B cell (primary cell): Measurements from ENCODE around the gene PARP12. TPM values are rescaled to one million over a fixed set of nuclear protein-coding genes. Genes with fewer than 3 reads are reported as not detected.

Source experiments
- ATAC-seq: fragments of 200-7000 bp; cut with Tn5 transposase; one replicate; pipeline ENCODE4 v1.10.0; 2021; ENCODE audit warnings: low read depth, mild to moderate bottlenecking, moderate number of reproducible peaks, moderate library complexity
- CTCF ChIA-PET: fragments of 350-600 bp; sonication (Branson Sonifier 250); formaldehyde crosslinking; loops from one replicate; lab custom pipeline; 2021; ENCODE audit warnings: antibody characterized with exemption, inconsistent platforms; lab: Charles Lee
- POLR2A ChIA-PET: fragments of 350-600 bp; sonication (Branson Sonifier 250); formaldehyde crosslinking; loops from one replicate; lab custom pipeline; 2021; ENCODE audit warnings: antibody characterized with exemption; lab: Charles Lee
- DNase-seq: peaks from one replicate; pipeline ENCODE4 v3.0.0; 2013
- H2AFZ ChIP-seq: 2 replicates; pipeline ENCODE4 v1.6.1; 2012; ENCODE audit warnings: mild to moderate bottlenecking, low read depth, low read length; ENCODE audit not compliant: insufficient read depth, poor library complexity, severe bottlenecking
- H3K27ac ChIP-seq, 2 donors: 1 replicate in 1 of 2; 2 replicates in 1 of 2; pipeline ENCODE4 v1.5.1; 2012 to 2013; ENCODE audit warnings: low read length in 2 of 2, mild to moderate bottlenecking in 2 of 2, moderate library complexity in 1 of 2
- H3K27me3 ChIP-seq, 4 experiments: fragments of 200-600 bp in 1 of 4; sonication (generic) in 1 of 4; replicated peaks in 1 of 4; 1 replicate in 2 of 4; 2 replicates in 2 of 4; pipeline versions ENCODE4 v1.6.1 to v1.7.0; 2013 to 2016; ENCODE audit warnings: low read length in 3 of 4, mild to moderate bottlenecking in 2 of 4, mixed read lengths in 1 of 4, moderate library complexity in 1 of 4; ENCODE audit not compliant: insufficient read depth in 4 of 4, control insufficient read depth in 3 of 4; ENCODE audit errors: control extremely low read depth in 1 of 4
- H3K36me3 ChIP-seq, 2 experiments: replicated peaks in 1 of 2; 1 replicate in 1 of 2; 2 replicates in 1 of 2; pipeline versions ENCODE4 v1.6.1 to v1.7.1; 2013; ENCODE audit warnings: low read length in 1 of 2; ENCODE audit not compliant: insufficient read depth in 2 of 2, control insufficient read depth in 1 of 2; ENCODE audit errors: control extremely low read depth in 1 of 2, extremely low read depth in 1 of 2
- H3K4me1 ChIP-seq, 2 donors: fragments of 200-600 bp in 1 of 2; sonication (generic) in 1 of 2; 1 replicate in 1 of 2; 2 replicates in 1 of 2; pipeline versions ENCODE4 v1.5.1 to v1.6.1; 2013 to 2017; ENCODE audit warnings: low read length in 2 of 2; ENCODE audit not compliant: control insufficient read depth in 2 of 2, insufficient read depth in 2 of 2
- H3K4me2 ChIP-seq: replicated peaks from 2 replicates; pipeline ENCODE3; 2012; ENCODE audit warnings: mild to moderate bottlenecking, low read depth, low read length; ENCODE audit not compliant: poor library complexity, severe bottlenecking
- H3K4me3 ChIP-seq, 5 experiments: fragments of 200-600 bp in 1 of 5; sonication (generic) in 1 of 5; 1 replicate in 3 of 5; 2 replicates in 2 of 5; pipeline versions ENCODE4 v1.5.1 to v1.7.0; 2011 to 2016; ENCODE audit warnings: low read length in 4 of 5, mild to moderate bottlenecking in 4 of 5, low read depth in 2 of 5, control low read depth in 1 of 5, moderate library complexity in 1 of 5; ENCODE audit not compliant: insufficient read depth in 1 of 5; ENCODE audit errors: control extremely low read depth in 1 of 5, extremely low read depth in 1 of 5
- H3K79me2 ChIP-seq: fragments of 200-600 bp; sonication (generic); one replicate; pipeline ENCODE4 v1.6.0; 2016; ENCODE audit warnings: low read length; ENCODE audit not compliant: control insufficient read depth, insufficient read depth
- H3K9ac ChIP-seq: fragments of 200-600 bp; sonication (generic); 2 replicates; pipeline ENCODE4 v1.6.1; 2017; ENCODE audit warnings: mild to moderate bottlenecking, low read length, moderate library complexity
- H3K9me3 ChIP-seq, 3 donors: one replicate each; pipeline versions ENCODE4 v1.6.1 to v1.7.1; 2013; ENCODE audit warnings: low read length in 2 of 3; ENCODE audit not compliant: control insufficient read depth in 2 of 3, insufficient read depth in 1 of 3; ENCODE audit errors: control extremely low read depth in 1 of 3
- H4K20me1 ChIP-seq: 2 replicates; pipeline ENCODE4 v1.6.0; 2012; ENCODE audit warnings: mild to moderate bottlenecking, low read length; ENCODE audit not compliant: insufficient read depth, control insufficient read depth, poor library complexity, severe bottlenecking
- H3K27ac Mint-ChIP-seq: one replicate; pipeline ENCODE4 v1.8.0; 2021; ENCODE audit warnings: mixed read lengths
- H3K27me3 Mint-ChIP-seq: one replicate; pipeline ENCODE4 v1.8.0; 2021; ENCODE audit warnings: mixed read lengths
- H3K4me1 Mint-ChIP-seq: one replicate; pipeline ENCODE4 v1.8.0; 2021; ENCODE audit warnings: mixed read lengths
- H3K4me3 Mint-ChIP-seq: one replicate; pipeline ENCODE4 v1.8.0; 2021; ENCODE audit warnings: mixed read lengths
- H3K9me3 Mint-ChIP-seq: one replicate; pipeline ENCODE4 v1.8.0; 2022; ENCODE audit warnings: mixed read lengths; ENCODE audit not compliant: insufficient read depth
- CTCF ChIP-seq: fragments of 200-600 bp; IDR thresholded peaks from one replicate; pipeline ENCODE4 v1.8.0; 2022; ENCODE audit warnings: antibody characterized with exemption, mild to moderate bottlenecking
- EZH2 ChIP-seq: IDR thresholded peaks from 2 replicates; pipeline ENCODE4 v1.6.1; 2012; ENCODE audit warnings: borderline replicate concordance, low read depth, mild to moderate bottlenecking, moderate library complexity, low read length; ENCODE audit not compliant: insufficient read depth, poor library complexity, severe bottlenecking
- WGBS: methylation state at CpG from one replicate; pipeline ENCODE4 v1.1.5; 2013; ENCODE audit warnings: missing lambda C conversion rate; ENCODE audit not compliant: insufficient coverage; 5-methylcytosine and 5-hydroxymethylcytosine counted together
- intact Hi-C: fragments of 100-400 bp; cut with micrococcal nuclease; formaldehyde crosslinking; loops from one replicate; pipeline ENCODE4 v1.10.0; 2022
- polyA plus RNA-seq: library from polyadenylated mRNA; depleted of rRNA; stranded (reverse); fragments of >200 nt; gene quantifications from 2 replicates; pipeline ENCODE4 v1.2.3, GENCODE V29; 2012
- total RNA-seq, 2 donors: library from RNA; stranded (reverse); fragments of 120-200 nt in 1 of 2; gene quantifications; 1 replicate in 1 of 2; 2 replicates in 1 of 2; pipeline versions ENCODE4 v1.2.3 to v1.2.4, GENCODE V29; 2013 to 2022

The PARP12 gene
- total and polyA plus RNA-seq, 2 donors (not counting 1 experiment from before 2014, with no cell fraction given): 170 to 177 TPM

GRCh38 chr7:140015471-140015970 lies 47.2 kb downstream of the PARP12 start:
- CTCF ChIA-PET: no interaction called here
- Histone ChIP-seq H2AFZ (no peak overlapping the region), H3K4me2 (no peak overlapping the region), H3K9ac (no peak overlapping the region), H3K36me3 (no peaks in the 10 kb centered on the region), H3K27me3 (no peaks in the 10 kb centered on the region), H3K4me1 (no peaks in the 10 kb centered on the region), H3K4me3 (no peak overlapping the region), H4K20me1 (no peaks in the 10 kb centered on the region), H3K27ac (no peak overlapping the region), H3K79me2 (no peaks in the 10 kb centered on the region), H3K9me3 (no peaks in the 10 kb centered on the region)
- DNase-seq (no peak), ATAC-seq (no peak)
- no peaks in the 10 kb centered on the region for H3K4me1 Mint-ChIP-seq
- 99% methylated on average over 7 of the region's 11 CpGs for WGBS
- no peaks in the 10 kb centered on the region for H3K9me3 Mint-ChIP-seq
- POLR2A ChIA-PET: no interaction called here
- intact Hi-C loops: no loop called here
- no peak overlapping the region for H3K27ac Mint-ChIP-seq
- TF ChIP-seq CTCF (no peak), EZH2 (no peak)
- H3K27me3 Mint-ChIP-seq: peaks cover 9% of the 10 kb centered on the region
- H3K4me3 Mint-ChIP-seq: no peak overlapping the region

- Histone ChIP-seq H3K9ac (no peak overlapping the region), H3K4me1 (no peaks in the 10 kb centered on the region), H3K27me3 (no peaks in the 10 kb centered on the region), H3K9me3 (no peaks in the 10 kb centered on the region), H4K20me1 (no peaks in the 10 kb centered on the region), H2AFZ (no peak overlapping the region), H3K27ac (no peak overlapping the region), H3K4me2 (no peak overlapping the region), H3K4me3 (no peak overlapping the region), H3K36me3 (no peaks in the 10 kb centered on the region), H3K79me2 (no peaks in the 10 kb centered on the region)
- WGBS: 93% methylated on average over 10 of the region's 10 CpGs
- no peak overlapping the region for H3K4me3 Mint-ChIP-seq
- ATAC-seq: no peak
- TF ChIP-seq CTCF (no peak), EZH2 (no peak)
- ChIA-PET CTCF (no interaction called here), POLR2A (no interaction called here)
- peaks cover 9% of the 10 kb centered on the region for H3K27me3 Mint-ChIP-seq
- no peak overlapping the region for H3K27ac Mint-ChIP-seq
- no peaks in the 10 kb centered on the region for H3K4me1 Mint-ChIP-seq
- no peak for DNase-seq
- intact Hi-C loops: no loop called here
- no peaks in the 10 kb centered on the region for H3K9me3 Mint-ChIP-seq
Observed at GRCh38 chr7:140014123-140014522, 48.6 kb downstream of the PARP12 start.
